ENCODE data around the gene TARS2. TPM values are rescaled to one million over a fixed set of nuclear protein-coding genes. Genes with fewer than 3 reads are reported as not detected.

TARS2 gene, protein sequence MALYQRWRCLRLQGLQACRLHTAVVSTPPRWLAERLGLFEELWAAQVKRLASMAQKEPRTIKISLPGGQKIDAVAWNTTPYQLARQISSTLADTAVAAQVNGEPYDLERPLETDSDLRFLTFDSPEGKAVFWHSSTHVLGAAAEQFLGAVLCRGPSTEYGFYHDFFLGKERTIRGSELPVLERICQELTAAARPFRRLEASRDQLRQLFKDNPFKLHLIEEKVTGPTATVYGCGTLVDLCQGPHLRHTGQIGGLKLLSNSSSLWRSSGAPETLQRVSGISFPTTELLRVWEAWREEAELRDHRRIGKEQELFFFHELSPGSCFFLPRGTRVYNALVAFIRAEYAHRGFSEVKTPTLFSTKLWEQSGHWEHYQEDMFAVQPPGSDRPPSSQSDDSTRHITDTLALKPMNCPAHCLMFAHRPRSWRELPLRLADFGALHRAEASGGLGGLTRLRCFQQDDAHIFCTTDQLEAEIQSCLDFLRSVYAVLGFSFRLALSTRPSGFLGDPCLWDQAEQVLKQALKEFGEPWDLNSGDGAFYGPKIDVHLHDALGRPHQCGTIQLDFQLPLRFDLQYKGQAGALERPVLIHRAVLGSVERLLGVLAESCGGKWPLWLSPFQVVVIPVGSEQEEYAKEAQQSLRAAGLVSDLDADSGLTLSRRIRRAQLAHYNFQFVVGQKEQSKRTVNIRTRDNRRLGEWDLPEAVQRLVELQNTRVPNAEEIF
- 13.1 and 24.0 TPM in 2 replicates for total RNA-seq (2014; rRNA removed; shearing (Covaris generic))

DNA sequence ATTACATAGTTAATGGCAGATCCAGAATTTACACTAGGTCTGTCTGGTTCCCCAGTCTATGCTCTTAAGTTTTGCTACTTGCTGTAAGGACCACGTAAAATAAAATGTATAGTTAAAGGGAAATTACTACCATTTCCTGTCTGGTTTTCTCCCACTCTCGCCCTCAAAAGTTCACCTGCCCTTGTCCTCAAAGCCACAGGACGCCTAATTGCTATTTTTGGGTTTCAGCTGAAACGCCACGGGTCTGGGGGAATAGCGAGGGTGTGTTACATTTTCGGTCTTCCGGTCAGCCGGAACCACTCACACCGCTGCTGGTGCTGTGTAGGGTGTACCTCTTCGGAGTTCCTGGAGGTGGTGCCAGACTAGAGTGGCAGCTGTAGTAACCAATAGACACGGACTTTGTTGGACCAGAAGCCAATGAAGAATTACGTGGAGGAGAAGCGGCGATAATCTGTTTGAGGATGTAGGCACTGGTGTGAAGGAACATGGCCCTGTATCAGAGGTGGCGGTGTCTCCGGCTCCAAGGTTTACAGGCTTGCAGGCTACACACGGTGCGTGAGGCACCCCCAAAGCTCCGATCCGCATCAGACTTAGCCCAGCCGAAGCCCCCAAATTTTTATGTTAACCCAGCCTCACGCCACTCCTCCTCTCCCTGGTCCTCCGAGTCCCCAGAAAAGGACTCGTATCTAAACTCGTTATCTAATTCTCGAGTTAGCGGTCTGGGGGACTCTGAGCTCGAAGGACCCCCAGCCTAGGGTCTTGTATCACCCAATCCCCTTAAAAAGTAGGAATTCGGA is at the start of gene TARS2:
Gene TARS2, plus strand, starts transcription at position 454 of the 797 bp plus-strand sequence. Its CDS starts 32 bp downstream, at position 486.
- peak; percentile 98 for DNase-seq (ENCODE audit: low read depth)

DNA sequence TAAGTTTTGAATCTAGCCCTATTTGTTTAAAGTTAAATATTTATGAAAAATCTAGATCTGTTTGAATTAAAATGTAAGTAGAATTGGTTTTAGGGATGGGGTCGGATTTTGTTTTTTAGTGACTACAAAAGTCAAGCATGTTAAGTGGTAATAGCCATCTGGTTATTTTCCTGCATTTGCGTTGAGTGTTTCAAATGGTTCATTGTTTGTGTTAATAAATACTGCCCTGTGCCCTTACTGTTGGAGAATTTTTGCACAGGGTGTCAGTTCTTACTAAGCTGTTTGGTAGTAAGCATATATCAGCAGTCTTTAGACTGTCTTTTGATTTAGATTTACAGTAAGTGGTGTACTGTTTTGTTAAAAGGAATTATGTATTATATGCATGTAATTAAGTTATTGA is 46.1 kb upstream of the TARS2 start:
- no peak for DNase-seq (ENCODE audit: low read depth)

DNA sequence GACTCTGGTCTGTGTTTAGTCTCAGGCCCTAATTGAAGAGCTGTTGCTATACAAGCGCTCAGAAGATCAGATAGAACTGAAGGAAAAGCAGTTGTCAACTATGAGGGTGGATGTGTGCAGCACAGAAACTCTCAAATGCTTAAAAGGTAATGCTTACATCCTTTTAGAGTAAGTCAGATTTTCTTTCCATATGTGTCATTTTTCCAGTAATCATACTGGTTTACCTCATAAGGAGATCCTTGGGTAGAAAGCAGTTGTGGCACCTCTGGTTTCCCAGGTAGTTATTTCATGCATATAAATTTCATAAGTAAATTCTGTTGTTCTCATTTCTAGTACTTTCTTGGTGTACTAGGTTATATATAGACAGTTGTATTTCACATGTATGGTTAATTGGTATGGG is 43.0 kb upstream of the TARS2 start:
- no peak for DNase-seq (ENCODE audit: low read depth)

DNA sequence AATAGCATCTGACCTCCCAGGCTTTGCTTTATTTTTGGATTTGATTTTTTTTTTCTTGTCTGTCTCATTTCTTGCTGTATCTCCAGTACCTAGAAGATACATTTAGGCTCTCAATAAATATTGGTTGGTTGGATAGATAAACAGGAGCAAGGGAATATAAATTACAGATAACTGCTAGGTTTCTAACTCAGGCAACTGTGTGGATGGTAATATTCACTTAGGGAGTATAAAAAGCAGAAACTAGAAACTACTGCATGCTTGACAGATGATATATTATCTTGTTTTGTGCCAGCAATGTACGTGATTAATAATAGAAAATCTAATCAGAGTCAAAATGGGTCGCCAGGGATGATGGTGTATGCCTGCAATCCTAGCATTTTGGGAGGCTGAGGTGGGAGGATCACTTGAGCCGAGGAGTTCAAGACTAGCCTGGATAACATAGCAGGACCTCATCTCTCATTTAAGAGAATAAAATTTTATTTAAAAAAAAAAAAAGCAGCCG is 31.0 kb upstream of the TARS2 start:
- DNase-seq (ENCODE audit: low read depth) = no peak

DNA sequence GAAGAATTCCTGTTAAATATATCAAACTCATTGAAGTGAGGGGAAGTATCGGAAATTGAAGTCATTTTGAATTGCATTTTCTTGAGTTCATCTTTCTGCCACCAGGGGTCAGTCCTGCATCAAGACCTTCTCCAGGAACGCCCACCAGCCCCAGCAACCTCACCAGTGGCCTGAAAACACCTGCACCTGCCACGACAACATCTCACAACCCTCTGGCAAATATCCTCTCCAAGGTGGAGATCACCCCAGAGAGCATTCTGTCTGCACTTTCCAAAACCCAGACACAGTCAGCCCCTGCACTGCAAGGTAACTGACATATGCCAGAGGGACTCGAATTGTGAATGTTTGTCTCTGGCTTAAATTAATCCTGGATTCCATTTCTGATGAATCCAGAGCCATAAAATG is 22.8 kb upstream of the TARS2 start:
- DNase-seq (ENCODE audit: low read depth) = peak; percentile 45

DNA sequence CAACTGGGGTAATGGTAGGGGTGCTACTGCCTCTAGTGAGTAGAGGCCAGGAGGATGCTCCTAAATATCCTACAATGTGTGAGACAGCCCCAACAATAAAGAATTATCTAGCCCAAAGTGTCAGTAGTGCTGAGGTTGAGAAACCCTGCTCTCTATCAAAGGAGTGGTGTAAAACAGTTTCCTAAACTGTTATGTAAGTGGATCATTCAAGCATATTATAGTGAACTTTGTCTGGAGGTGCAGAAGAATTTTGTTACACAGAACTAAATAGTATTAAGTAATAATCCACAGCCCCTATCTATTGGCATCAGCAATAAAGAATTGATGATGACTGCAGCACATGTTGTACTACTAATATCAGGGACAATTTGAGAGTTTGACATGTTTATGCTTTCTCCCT is 20.3 kb upstream of the TARS2 start:
- DNase-seq (ENCODE audit: low read depth) = no peak

DNA sequence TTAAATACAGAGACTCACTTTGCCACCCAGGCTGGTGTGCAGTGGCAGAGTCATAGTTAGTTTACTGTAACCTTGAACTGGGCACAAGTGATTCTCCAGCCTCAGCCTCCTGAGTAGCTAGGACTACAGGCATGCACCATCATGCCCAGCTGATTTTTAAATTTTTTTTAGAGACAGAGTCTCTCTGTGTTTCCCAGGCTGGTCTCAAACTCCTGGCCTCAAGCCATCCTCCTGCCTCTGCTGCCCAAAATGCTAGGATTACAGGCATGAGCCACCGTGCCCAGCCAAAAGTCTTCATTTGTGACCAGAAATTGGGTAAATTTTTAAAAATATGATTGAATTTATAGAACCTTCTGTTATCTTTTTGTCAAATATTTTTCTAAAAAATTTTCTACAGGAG is 17.9 kb upstream of the TARS2 start:
- no peak for DNase-seq (ENCODE audit: low read depth)

DNA sequence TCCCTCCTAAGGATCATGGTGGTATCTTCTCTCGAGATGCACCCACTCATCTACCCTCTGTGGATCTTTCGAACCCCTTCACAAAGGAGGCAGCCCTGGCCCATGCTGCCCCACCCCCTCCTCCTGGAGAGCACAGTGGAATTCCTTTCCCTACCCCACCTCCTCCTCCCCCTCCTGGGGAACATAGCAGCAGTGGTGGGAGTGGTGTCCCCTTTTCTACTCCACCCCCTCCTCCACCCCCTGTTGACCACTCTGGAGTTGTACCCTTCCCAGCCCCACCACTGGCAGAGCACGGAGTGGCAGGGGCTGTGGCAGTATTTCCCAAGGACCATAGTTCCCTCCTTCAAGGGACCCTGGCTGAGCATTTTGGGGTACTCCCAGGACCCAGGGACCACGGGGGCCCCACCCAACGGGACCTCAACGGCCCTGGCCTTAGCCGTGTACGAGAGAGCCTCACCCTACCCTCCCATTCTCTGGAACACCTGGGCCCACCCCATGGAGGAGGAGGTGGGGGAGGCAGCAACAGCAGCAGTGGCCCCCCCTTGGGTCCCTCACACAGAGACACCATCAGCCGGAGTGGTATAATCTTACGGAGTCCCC is 14.5 kb upstream of the TARS2 start:
- no peak for DNase-seq (ENCODE audit: low read depth)

DNA sequence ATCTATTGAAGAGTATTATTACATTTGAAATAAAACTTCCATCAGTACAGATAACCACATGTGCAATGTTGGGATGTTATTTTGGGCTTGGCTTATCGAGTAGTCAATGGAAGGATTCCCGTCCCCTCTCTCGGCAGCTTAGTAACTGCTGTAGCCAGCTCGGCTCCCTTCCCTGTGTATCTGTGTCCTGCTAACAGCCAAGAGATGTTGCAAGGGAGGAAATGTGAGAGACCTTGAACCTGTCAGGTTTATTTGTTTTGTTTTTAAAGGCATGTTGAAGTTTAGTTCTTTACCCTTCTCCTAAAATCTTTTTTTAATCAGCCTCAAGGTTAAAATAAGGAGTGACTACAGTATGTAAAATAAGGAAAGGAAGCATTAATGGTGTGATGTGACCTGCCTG is 13.6 kb upstream of the TARS2 start:
- DNase-seq (ENCODE audit: low read depth) = no peak

DNA sequence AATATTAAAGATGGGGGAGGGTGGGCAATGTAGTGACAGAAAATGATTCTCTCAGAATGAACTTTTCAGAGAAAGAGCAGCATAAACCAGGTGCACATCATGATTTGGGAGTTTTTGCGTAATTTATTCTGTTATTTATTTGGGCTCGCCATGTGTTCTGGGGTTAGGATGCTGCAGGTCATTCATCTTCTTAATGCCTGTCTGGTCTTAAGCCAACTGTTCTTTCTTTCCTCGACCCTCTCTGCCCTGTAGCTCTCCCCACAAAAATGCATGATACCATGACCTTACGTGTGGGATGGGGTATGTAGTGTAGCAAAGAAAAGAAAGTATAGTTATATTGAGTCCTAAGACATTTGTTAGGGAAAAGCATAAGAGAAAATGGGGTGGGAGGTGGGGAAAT is 12.3 kb upstream of the TARS2 start:
- DNase-seq (ENCODE audit: low read depth) = no peak

DNA sequence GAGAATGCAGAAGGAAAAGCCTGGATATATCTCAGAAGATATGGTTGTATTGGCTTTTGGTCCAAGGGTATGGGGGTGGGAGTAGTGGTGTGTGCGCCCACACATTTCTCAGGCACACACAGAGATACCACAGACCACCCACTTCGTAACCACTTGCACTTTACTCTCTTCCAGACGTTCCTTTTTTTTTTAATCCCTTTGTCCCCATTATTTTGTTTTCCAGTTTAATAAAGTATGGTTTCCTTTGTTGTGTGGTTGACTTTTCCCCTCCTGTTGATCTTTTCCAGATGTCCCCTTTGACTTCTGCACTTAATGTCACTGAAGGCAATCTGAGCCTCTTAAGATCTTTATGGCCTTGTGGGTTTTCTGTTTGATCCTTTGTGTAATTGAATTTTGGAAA is 10.5 kb upstream of the TARS2 start:
- no peak for DNase-seq (ENCODE audit: low read depth)

DNA sequence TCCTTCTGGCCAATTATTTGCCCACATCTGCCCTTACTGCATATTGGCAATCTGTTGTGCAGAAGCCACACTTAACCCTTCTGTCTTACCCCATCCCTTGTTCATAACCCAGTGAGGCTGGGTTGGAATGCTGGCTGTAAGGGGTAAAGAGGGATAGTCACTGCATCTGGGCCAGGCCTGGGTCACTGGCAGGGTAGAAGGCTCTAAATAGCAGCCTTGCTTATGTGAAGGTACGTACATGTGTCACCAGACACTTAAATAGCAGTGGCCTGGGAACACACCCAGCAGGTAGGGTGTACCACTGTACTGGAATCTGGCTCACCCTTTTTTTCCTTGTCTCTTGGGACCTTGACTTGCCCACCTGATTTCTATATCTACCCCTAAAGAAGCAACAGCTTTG is 9.9 kb upstream of the TARS2 start:
- no peak for DNase-seq (ENCODE audit: low read depth)

DNA sequence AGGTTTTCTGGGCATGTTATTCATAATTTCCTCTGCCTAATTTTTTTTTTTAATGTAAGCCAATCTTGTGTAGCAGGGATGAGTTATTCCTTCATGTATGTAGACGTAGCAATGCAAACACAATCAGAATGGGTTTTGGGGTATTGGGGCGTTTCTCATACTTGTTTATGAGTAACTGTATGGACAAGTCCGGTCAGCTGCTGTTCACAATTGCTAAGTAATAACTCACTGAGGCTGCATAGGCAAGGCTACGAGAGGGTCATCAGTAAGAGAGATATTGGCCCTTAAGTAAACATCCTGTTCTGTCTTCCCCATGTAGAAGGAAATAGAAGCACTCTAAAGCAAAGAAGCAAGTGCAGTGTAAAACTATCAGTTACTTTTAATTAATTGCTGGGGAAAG is 9.5 kb upstream of the TARS2 start:
- no peak for DNase-seq (ENCODE audit: low read depth)

DNA sequence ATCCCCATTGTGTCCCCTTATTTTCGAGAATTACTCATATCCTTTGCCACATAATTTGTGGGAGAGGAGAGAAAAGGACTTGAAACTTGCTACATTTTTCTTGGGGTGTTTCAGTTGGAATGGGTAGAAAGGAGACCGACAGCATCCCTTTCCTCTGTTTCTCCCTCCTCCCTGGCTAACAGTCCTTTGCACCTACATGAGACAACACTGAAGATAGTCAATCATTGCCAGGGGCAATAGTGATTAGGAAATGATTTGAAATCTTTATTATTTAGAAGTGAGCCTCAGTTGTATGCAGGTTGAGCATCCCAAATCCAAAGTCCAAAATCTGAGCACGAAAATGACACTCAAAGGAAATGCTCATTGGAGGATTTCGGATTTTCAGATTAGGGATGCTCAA is 7.8 kb upstream of the TARS2 start:
- no peak for DNase-seq (ENCODE audit: low read depth)

DNA sequence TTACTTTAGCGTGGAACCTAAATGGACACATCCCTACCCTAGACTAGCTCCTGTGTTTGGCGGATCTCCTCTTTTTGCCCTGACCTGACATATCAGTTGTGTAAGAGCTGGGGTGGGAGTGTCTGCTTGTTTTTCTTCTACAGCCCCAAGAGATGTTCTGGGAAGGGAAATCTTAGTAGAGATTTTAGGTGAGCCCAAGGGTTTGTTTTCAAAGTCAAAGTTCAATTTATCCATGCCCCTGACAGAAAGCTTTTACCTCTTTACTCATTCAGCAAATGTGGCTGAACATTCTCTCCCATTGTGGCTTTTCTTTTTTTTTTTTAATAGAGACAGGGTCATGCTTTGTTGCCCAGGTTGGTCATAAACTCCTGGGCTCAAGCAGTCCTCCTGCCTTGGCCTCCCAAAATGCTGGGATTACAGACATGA is 7.3 kb upstream of the TARS2 start:
- DNase-seq (ENCODE audit: low read depth) = no peak

DNA sequence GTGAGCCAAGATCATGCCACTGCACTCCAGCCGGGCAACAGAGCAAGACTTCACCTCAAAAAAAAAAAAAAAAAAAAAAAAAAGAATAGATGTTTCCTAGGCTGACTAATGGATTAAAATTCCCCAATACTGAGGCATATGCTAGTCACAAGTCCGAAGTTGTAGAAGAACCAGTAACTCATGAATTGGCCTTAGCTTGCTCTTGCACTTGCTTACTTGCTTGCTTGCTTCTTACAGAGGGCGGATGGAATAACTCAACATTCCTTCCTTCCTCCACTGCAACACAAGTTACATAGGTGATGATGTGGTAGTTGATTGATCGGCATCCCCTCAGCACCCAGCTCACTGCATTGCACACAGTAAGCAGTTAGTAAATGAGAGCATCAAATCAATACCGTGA is 2.8 kb upstream of the TARS2 start:
- peak; percentile 43 for DNase-seq (ENCODE audit: low read depth)

DNA sequence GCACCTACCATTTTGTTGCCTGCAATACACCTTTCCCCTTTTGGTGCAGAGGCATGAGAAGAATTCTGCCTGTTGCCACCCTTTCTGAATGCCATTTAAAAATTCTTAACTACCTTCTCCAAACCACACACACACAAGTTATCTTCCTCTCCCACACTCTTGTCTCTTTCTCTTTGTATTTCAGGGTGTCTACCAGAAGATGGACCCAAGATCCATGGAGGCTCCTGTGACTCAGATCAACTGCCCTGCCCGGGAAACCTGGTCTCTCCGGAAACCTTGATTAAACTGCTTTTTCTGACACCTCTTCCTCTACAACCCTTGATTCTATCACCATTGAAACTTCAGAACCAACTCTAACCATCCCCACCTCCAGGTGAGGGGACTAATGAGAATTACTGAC is 2.4 kb upstream of the TARS2 start:
- peak; percentile 67 for DNase-seq (ENCODE audit: low read depth)

DNA sequence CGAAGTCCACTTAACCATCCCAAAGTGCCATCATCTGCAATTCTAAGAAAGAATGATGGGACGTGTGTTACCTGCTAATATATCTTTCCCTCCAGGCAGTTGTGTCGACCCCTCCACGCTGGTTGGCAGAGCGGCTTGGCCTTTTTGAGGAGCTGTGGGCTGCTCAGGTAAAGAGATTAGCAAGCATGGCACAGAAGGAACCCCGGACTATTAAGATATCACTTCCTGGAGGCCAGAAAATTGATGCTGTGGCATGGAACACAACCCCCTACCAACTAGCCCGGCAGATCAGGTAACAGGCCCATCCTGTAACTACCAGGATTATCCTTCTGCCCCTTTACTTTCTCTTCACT is 520 bp downstream of the TARS2 start:
- DNase-seq (ENCODE audit: low read depth) = no peak

DNA sequence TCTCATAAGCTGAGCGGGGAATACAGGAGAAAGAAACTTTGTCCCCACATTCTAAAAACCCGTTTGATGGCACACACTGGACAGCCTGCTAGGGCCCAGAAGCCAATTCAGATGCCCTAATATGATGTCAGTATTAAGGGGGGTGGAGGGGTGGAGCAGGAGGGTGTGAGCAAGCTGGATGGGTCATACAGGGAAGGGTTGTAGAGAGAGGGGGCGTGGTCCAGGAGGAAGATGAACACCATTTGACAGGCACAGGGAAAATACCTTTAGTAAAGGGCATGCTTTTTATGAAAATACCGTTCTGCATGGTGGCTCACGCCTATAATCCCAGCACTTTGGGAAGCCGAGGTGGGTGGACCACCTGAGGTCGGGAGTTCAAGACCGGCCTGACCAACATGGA is 6.0 kb downstream of the TARS2 start:
- DNase-seq (ENCODE audit: low read depth) = no peak

DNA sequence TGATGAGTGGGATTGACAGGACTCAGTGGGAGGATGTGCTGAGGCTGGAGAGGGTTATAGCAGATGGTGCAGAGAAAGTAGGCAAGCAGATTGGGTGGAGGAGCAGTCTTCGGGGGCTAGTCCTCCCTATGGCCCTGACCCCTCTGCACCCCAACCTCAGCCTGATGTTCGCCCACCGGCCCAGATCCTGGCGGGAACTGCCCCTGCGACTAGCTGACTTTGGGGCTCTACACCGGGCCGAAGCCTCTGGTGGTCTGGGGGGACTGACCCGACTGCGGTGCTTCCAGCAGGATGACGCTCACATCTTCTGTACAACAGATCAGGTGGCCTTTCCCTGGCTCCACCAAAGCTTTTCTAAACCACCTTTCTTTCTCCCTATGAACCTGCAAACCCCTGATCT is 11.1 kb downstream of the TARS2 start:
- DNase-seq (ENCODE audit: low read depth) = no peak

DNA sequence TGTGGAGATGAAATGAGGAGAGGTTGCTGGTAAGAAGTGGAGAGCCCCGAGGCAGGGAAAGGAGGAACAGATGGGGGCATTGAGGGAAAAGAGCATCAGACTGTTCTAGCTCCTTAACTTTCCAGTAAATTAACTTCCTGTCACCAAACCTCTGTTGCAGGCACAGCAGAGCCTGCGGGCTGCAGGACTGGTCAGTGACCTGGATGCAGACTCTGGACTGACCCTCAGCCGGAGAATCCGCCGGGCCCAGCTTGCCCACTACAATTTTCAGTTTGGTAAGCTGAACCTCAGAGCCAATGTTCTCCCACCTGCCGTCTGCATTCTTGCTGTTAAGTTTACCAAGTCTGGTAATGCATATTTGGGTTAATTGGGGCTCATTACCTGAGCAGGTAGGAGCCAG is 18.2 kb downstream of the TARS2 start:
- no peak for DNase-seq (ENCODE audit: low read depth)

Data from M059J (cell line).